ENCODE data around the gene ARHGAP26. TPM values are rescaled to one million over a fixed set of nuclear protein-coding genes. Genes with fewer than 3 reads are reported as not detected.

The ARHGAP26 gene
- total RNA-seq, 4 donors from 2014 or later, result 61.0 to 76.7 (median 61.2) TPM

GRCh38 chr5:143191720-143192119, 421.5 kb downstream of the ARHGAP26 start:
- 74 to 96% methylated on average over 3 to 4 of the region's 4 CpGs for WGBS, 2 donors (ENCODE audit: low coverage in 1 of 2)

GRCh38 chr5:143192191-143192900, 422.2 kb downstream of the ARHGAP26 start:
- intact Hi-C loops (cut with DNase I; ENCODE audit: low total_unique reads), result no loop called here
- TF ChIP-seq POLR2A (IDR thresholded peaks at IDR 0.05) (no peak), POLR2AphosphoS5 (IDR thresholded peaks at IDR 0.05) (no peak), EP300 (IDR thresholded peaks at IDR 0.05; ENCODE audit: low read depth) (no peak), CTCF (IDR thresholded peaks at IDR 0.05) (no peak)
- Histone ChIP-seq H3K27me3 (no peaks in the 10 kb centered on the region), H3K27ac (no peak overlapping the region), H3K4me3 (no peak overlapping the region), H3K36me3 (no peaks in the 10 kb centered on the region), H3K4me1 (peaks cover 0 to 4% (median 0%) of the 10 kb centered on the region in 4 donors), H3K9me3 (peaks cover 0 to 3% of the 10 kb centered on the region in 2 donors)
- no peak for DNase-seq
- in situ Hi-C loops (cut with MboI; ENCODE audit: low pct_ligation_motif_present in 1 of 4, low pct_unique_long_range_greater_than_20kb in 1 of 4, low sequenced_read_pairs in 3 of 4), result no loop called here
- 93% methylated on average over 4 of the region's 4 CpGs for WGBS, 2 donors (ENCODE audit: low coverage in 1 of 2)

More at GRCh38 chr5:143191720-143192119, 421.5 kb downstream of the ARHGAP26 start:
- Histone ChIP-seq H3K27ac (no peak overlapping the region), H3K27me3 (no peaks in the 10 kb centered on the region), H3K9me3 (peaks cover 0 to 3% of the 10 kb centered on the region in 2 donors), H3K4me3 (no peak overlapping the region), H3K4me1 (peaks cover 0 to 4% (median 0%) of the 10 kb centered on the region in 4 donors), H3K36me3 (no peaks in the 10 kb centered on the region)
- DNase-seq, result no peak
- in situ Hi-C loops (cut with MboI; ENCODE audit: low pct_ligation_motif_present in 1 of 4, low pct_unique_long_range_greater_than_20kb in 1 of 4, low sequenced_read_pairs in 3 of 4), result no loop called here
- intact Hi-C loops (cut with DNase I; ENCODE audit: low total_unique reads), result no loop called here
- no peak for TF ChIP-seq POLR2AphosphoS5 (IDR thresholded peaks at IDR 0.05)
- TF ChIP-seq POLR2A (IDR thresholded peaks at IDR 0.05), result no peak
- TF ChIP-seq CTCF (IDR thresholded peaks at IDR 0.05), result no peak
- TF ChIP-seq EP300 (IDR thresholded peaks at IDR 0.05; ENCODE audit: low read depth), result no peak

GRCh38 chr5:143194206-143194605, 424.0 kb downstream of the ARHGAP26 start:
- H3K36me3 ChIP-seq, result no peaks in the 10 kb centered on the region
- H3K9me3 ChIP-seq, result peaks cover 0 to 3% of the 10 kb centered on the region in 2 donors
- H3K27ac ChIP-seq, result no peak overlapping the region
- no peak overlapping the region for H3K4me3 ChIP-seq
- no peaks in the 10 kb centered on the region for H3K27me3 ChIP-seq
- in situ Hi-C loops (cut with MboI; ENCODE audit: low pct_ligation_motif_present in 1 of 4, low pct_unique_long_range_greater_than_20kb in 1 of 4, low sequenced_read_pairs in 3 of 4) (no loop called here), intact Hi-C loops (cut with DNase I; ENCODE audit: low total_unique reads) (no loop called here)
- 84 to 90% methylated on average over 1 of the region's 1 CpG for WGBS, 2 donors (ENCODE audit: low coverage in 1 of 2)
- H3K4me1 ChIP-seq, result peaks cover 0 to 4% (median 0%) of the 10 kb centered on the region in 4 donors
- TF ChIP-seq EP300 (IDR thresholded peaks at IDR 0.05; ENCODE audit: low read depth) (no peak), POLR2AphosphoS5 (IDR thresholded peaks at IDR 0.05) (no peak), POLR2A (IDR thresholded peaks at IDR 0.05) (no peak), CTCF (IDR thresholded peaks at IDR 0.05) (no peak)
- DNase-seq, result no peak

GRCh38 chr5:143194713-143195112, 424.5 kb downstream of the ARHGAP26 start:
- no peaks in the 10 kb centered on the region for H3K36me3 ChIP-seq
- peaks cover 0 to 4% (median 0%) of the 10 kb centered on the region in 4 donors for H3K4me1 ChIP-seq
- no peak for TF ChIP-seq EP300 (IDR thresholded peaks at IDR 0.05; ENCODE audit: low read depth)
- no peak for TF ChIP-seq POLR2A (IDR thresholded peaks at IDR 0.05)
- TF ChIP-seq POLR2AphosphoS5 (IDR thresholded peaks at IDR 0.05), result no peak
- TF ChIP-seq CTCF (IDR thresholded peaks at IDR 0.05), result no peak
- no peaks in the 10 kb centered on the region for H3K27me3 ChIP-seq
- intact Hi-C loops (cut with DNase I; ENCODE audit: low total_unique reads) (no loop called here), in situ Hi-C loops (cut with MboI; ENCODE audit: low pct_ligation_motif_present in 1 of 4, low pct_unique_long_range_greater_than_20kb in 1 of 4, low sequenced_read_pairs in 3 of 4) (no loop called here)
- H3K27ac ChIP-seq, result no peak overlapping the region
- no peak for DNase-seq
- 91 to 98% methylated on average over 5 of the region's 5 CpGs for WGBS, 2 donors (ENCODE audit: low coverage in 1 of 2)
- peaks cover 0 to 3% of the 10 kb centered on the region in 2 donors for H3K9me3 ChIP-seq
- no peak overlapping the region for H3K4me3 ChIP-seq
